ENCODE data around the gene UGT1A10.

DNA sequence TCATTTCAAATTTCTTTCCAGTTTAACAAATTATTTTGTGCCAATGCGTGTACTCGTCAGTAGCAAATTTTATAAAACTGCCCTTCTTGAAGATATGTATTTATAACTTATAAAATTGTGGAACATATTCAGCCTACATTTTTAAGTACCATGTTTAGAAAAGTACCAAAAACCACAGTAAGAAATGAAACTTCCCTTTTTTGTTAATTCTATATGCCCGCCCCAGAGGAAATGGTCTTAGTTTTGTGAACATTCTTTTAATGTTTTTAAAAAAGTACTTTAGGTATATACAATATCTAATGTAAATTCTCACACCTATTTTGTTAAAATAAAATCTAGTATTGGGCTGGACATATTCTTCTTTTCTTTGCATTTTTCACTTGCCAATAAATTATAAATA, 36.6 kb downstream of the UGT1A10 start:
- TF ChIP-seq, protein P1, sequence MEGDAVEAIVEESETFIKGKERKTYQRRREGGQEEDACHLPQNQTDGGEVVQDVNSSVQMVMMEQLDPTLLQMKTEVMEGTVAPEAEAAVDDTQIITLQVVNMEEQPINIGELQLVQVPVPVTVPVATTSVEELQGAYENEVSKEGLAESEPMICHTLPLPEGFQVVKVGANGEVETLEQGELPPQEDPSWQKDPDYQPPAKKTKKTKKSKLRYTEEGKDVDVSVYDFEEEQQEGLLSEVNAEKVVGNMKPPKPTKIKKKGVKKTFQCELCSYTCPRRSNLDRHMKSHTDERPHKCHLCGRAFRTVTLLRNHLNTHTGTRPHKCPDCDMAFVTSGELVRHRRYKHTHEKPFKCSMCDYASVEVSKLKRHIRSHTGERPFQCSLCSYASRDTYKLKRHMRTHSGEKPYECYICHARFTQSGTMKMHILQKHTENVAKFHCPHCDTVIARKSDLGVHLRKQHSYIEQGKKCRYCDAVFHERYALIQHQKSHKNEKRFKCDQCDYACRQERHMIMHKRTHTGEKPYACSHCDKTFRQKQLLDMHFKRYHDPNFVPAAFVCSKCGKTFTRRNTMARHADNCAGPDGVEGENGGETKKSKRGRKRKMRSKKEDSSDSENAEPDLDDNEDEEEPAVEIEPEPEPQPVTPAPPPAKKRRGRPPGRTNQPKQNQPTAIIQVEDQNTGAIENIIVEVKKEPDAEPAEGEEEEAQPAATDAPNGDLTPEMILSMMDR (IDR thresholded peaks at IDR 0.05), result no peak
- no peak for TF ChIP-seq POLR2A (IDR thresholded peaks at IDR 0.05)
